ENCODE results near the gene RAB7B.

The RAB7B gene

DNA sequence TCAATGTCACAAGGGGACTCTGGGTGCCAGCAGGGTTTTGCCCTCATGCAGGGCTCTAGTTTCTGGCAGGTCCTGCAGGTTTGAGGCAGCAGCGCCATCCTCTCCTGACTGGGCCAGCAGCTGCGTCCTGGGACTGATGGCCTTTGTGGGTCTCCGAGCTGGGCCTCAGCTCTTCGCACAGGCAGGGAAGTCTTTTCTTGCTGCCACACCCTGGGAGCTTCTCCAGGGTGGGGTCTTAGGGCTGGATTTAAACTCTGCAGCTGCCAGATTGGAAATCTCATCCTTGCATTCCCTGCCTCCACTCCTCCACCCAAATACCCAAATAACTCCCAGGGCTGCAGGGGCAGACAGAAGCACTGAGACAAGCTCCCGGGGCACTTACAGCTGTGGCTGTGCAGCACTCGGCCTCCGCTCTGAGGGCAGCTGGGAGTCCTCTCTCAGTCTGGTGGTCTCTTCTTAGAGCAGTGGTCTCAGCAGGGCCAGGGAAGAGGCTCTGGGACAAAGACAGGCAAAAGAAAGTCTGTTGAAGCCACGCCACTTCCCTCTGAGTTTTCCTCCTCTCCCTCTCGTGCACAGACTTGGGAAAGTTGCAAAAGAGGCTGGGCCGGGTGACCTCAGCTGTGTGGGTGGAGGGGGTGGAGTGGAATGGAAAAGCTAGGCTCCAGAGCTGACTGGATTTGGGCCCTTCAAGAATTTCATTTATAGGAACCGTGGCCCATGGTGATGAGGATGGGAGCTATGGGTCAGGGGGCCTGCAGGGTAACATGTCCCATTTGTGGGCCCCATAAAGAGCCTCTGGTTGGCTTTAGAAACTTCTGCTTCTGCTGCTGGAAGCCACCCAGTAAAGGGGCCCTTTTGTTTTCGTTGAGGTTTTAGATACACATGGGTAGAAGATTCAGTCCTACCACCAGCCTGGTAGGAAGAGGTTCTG is at the start of gene RAB7B:
Gene RAB7B (minus strand): TSS at position 525 of the 931 bp plus-strand sequence. CDS start 9,260 bp downstream, outside the sequence.
- TF ChIP-seq GATA3 (IDR thresholded peaks at IDR 0.05; ENCODE audit: low read depth, low read length) (no peak), GATA2 (IDR thresholded peaks at IDR 0.05; ENCODE audit: low read depth, low read length) (no peak)

- no peak for TF ChIP-seq GATA2 (IDR thresholded peaks at IDR 0.05; ENCODE audit: low read depth, low read length)
- no peak for TF ChIP-seq GATA3 (IDR thresholded peaks at IDR 0.05; ENCODE audit: low read depth, low read length)
These were observed 47.5 kb upstream of the RAB7B start for GRCh38 chr1:206050655-206051235.

- no peak for TF ChIP-seq GATA3 (IDR thresholded peaks at IDR 0.05; ENCODE audit: low read depth, low read length)
- TF ChIP-seq GATA2 (IDR thresholded peaks at IDR 0.05; ENCODE audit: low read depth, low read length): no peak
These were observed 46.9 kb upstream of the RAB7B start for GRCh38 chr1:206049919-206050600.

GRCh38 chr1:206049293-206049692 is 46.1 kb upstream of the RAB7B start:
- TF ChIP-seq GATA2 (IDR thresholded peaks at IDR 0.05; ENCODE audit: low read depth, low read length) (no peak), GATA3 (IDR thresholded peaks at IDR 0.05; ENCODE audit: low read depth, low read length) (no peak)

- TF ChIP-seq GATA3 (IDR thresholded peaks at IDR 0.05; ENCODE audit: low read depth, low read length) (no peak), GATA2 (IDR thresholded peaks at IDR 0.05; ENCODE audit: low read depth, low read length) (no peak)
These were observed 45.4 kb upstream of the RAB7B start for GRCh38 chr1:206048582-206048981.

DNA sequence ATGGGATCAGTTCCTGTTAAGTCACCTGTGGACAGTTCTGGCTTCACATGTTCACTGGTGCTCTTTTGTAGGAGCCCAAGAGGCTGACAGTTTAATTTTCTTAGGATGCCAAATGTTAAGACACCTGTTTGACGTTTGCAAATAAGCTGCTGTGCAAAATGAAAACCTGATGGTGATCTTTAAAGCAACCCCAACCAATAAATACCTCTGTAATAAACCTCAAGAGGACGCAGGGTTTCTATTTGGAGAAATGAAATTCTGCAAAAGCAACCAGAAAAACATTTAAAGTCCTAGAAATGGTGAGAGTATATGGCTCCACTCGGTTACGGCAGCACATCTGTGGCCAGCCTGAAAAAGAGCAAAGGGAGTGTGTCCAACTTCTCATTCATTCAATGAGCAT is 44.1 kb upstream of the RAB7B start:
- no peak for TF ChIP-seq GATA3 (IDR thresholded peaks at IDR 0.05; ENCODE audit: low read depth, low read length)
- TF ChIP-seq GATA2 (IDR thresholded peaks at IDR 0.05; ENCODE audit: low read depth, low read length): no peak

GRCh38 chr1:206041640-206042039 is 38.4 kb upstream of the RAB7B start:
- TF ChIP-seq GATA3 (IDR thresholded peaks at IDR 0.05; ENCODE audit: low read depth, low read length) (no peak), GATA2 (IDR thresholded peaks at IDR 0.05; ENCODE audit: low read depth, low read length) (no peak)

GRCh38 chr1:206040328-206040727 is 37.1 kb upstream of the RAB7B start:
- TF ChIP-seq GATA3 (IDR thresholded peaks at IDR 0.05; ENCODE audit: low read depth, low read length) (no peak), GATA2 (IDR thresholded peaks at IDR 0.05; ENCODE audit: low read depth, low read length) (no peak)

DNA sequence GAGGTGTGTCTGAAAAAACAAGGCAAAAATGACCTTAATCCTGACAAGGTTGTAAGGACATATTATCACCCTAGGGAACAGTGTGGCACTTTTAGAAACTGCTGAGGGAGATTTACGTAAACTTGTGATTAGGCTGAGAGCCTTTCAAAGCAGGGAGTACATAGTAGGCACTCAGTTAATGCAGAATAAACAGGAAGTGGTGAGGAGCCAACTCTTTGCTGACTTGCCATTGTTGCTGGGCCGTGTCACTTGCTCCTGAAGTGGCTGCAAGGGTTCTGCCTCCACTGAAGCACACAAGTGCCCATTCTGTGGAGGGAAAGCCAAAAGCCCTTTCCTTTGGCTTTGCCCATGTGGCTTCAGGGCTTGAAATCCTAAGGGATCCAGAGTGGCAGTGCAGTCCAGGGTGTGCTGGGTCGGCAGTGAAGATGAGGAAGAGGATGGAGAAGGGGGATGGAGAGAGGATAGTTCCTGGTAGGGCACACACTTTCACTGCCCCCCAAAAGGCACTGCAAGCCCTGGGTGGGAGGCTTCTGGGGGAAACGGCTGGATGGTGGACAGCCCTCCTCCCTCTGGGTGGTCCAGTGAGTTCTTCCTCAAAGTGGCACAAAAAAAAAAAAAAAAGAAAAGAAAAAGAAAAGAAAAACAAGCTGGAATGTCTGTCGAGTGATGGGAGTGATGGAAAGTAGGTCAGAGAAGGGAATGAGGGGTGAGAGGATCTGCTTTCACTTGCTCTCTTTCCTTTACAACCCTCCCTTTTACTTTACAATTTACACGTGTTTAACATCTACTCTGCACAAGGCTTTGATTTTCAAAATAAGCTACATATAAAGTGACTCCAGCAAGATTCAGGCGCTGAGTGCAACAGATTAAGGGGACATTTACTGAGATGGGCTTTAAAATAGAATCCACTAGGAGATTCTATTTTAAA is 36.1 kb upstream of the RAB7B start:
- TF ChIP-seq GATA2 (IDR thresholded peaks at IDR 0.05; ENCODE audit: low read depth, low read length) (no peak), GATA3 (IDR thresholded peaks at IDR 0.05; ENCODE audit: low read depth, low read length) (no peak)

GRCh38 chr1:206037581-206037980 is 34.4 kb upstream of the RAB7B start:
- TF ChIP-seq GATA2 (IDR thresholded peaks at IDR 0.05; ENCODE audit: low read depth, low read length) (no peak), GATA3 (IDR thresholded peaks at IDR 0.05; ENCODE audit: low read depth, low read length) (no peak)

- no peak for TF ChIP-seq GATA2 (IDR thresholded peaks at IDR 0.05; ENCODE audit: low read depth, low read length)
These were observed 33.7 kb upstream of the RAB7B start for GRCh38 chr1:206036663-206037455.

- TF ChIP-seq GATA3 (IDR thresholded peaks at IDR 0.05; ENCODE audit: low read depth, low read length) (no peak), GATA2 (IDR thresholded peaks at IDR 0.05; ENCODE audit: low read depth, low read length) (no peak)
These were observed 31.8 kb upstream of the RAB7B start for GRCh38 chr1:206035027-206035426.

All from SH-SY5Y (cell line).